ENCODE data around the gene CHRNE.

CHRNE gene

GRCh38 chr17:4851084-4851483 lies 51.8 kb downstream of the CHRNE start:
- no peak for DNase-seq

DNA sequence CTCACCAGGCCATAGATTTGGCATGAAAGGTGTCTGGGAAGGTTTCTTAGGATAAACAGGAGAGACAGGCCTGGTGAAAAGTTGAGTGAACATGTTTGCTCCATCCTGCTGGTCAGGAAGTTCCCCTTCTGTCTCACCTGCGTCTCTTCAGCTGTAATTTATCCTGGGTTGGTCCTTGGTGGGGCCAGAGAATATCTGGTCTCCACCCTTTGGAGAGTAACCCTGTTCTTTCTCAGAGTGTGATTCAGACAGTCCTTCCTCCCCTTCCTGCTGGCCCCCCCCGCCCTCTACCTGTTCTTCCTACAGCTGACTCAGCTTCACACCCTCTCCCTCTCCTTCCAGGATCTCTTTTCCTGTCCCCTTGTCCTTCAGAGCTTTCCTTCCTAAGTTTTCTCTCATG lies 52.7 kb downstream of the CHRNE start:
- DNase-seq, result no peak

DNA sequence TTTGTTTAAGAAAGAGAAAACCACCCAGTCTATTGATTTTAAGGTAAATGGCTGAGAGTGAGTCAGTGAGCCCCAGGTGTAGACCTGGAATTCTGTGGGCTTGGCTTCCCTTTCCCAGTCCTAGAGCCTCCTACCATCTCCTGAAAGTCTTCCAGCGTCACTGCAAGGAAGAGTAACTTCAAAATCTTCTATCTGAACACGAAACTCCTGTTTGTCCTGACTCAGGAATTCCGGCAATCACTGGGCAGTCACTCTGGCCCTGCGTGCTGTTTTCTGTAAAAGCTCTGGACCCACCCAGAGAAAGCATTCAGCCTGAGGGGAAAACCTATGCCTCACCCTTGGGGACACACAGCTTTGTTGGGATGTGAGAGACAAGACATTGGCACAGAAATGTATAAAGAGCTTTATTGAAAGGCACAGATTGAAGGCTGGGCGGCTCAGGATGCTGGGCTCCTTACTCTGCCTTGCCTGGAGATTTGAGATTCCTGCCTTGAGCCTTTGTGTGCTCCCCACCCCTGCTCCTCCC lies 53.8 kb downstream of the CHRNE start:
- no peak for DNase-seq

All from T-helper 9 cell (primary cell).